Measurements from ENCODE around the gene ARHGEF28. TPM values are rescaled to one million over a fixed set of nuclear protein-coding genes. Genes with fewer than 3 reads are reported as not detected.

ARHGEF28 gene
- total RNA-seq, 1 donor from 2014 or later = 8.5 TPM

DNA sequence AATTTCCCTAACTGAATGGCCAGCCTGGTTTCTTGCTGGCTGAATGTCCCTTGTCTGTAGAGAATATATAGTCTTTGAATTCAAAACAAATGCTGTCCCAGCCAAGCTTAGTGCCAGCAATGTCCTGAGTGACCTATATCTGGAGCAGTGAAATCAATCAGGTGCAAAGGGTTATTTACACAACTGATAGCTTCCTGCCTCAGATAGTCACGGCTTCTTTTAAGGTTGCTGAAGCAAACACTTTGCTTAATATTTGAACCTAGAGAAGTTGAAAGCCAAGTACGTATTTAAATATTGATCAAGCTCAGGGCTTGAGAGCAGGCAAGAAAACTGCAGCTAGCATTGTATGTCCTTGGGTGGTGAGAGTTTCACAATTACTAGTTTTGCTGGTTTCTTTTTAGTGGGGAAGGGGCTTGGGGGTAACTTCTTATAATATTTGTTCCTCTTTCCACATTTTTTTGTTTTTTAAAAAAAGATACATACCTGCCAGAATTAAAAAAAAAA, 2.0 kb upstream of the ARHGEF28 start:
- Mint-ChIP-seq H3K4me1 (ENCODE audit: low read depth, unreplicated experiment) (no peaks in the 10 kb centered on the region), H3K27ac (ENCODE audit: unreplicated experiment) (no peak overlapping the region), H3K27me3 (ENCODE audit: low read depth, unreplicated experiment) (peaks cover 5% of the 10 kb centered on the region), H3K9me3 (ENCODE audit: unreplicated experiment) (no peaks in the 10 kb centered on the region), H3K4me3 (ENCODE audit: unreplicated experiment) (no peak overlapping the region), H3K36me3 (ENCODE audit: low read depth, unreplicated experiment) (no peaks in the 10 kb centered on the region)
- Histone ChIP-seq H3K9me3 (ENCODE audit: insufficient read depth, low read depth, low read length) (no peaks in the 10 kb centered on the region), H3K4me3 (ENCODE audit: insufficient read depth, low read depth, low read length) (no peak overlapping the region), H4K20me1 (ENCODE audit: insufficient read depth, low read length) (no peaks in the 10 kb centered on the region), H3K36me3 (ENCODE audit: insufficient read depth, low read length) (no peaks in the 10 kb centered on the region), H3K27me3 (ENCODE audit: insufficient read depth, low read length) (no peaks in the 10 kb centered on the region), H2AFZ (ENCODE audit: low read depth, low read length) (no peak overlapping the region), H3K9ac (ENCODE audit: low read length) (no peak overlapping the region), H3K27ac (ENCODE audit: low read depth, low read length) (no peak overlapping the region), H3K4me2 (ENCODE audit: low read length) (no peak overlapping the region), H3K79me2 (ENCODE audit: insufficient read depth, low read length) (peaks cover 25% of the 10 kb centered on the region), H3K4me1 (ENCODE audit: insufficient read depth, low read length) (peaks cover 17% of the 10 kb centered on the region)
- TF ChIP-seq, protein P1, sequence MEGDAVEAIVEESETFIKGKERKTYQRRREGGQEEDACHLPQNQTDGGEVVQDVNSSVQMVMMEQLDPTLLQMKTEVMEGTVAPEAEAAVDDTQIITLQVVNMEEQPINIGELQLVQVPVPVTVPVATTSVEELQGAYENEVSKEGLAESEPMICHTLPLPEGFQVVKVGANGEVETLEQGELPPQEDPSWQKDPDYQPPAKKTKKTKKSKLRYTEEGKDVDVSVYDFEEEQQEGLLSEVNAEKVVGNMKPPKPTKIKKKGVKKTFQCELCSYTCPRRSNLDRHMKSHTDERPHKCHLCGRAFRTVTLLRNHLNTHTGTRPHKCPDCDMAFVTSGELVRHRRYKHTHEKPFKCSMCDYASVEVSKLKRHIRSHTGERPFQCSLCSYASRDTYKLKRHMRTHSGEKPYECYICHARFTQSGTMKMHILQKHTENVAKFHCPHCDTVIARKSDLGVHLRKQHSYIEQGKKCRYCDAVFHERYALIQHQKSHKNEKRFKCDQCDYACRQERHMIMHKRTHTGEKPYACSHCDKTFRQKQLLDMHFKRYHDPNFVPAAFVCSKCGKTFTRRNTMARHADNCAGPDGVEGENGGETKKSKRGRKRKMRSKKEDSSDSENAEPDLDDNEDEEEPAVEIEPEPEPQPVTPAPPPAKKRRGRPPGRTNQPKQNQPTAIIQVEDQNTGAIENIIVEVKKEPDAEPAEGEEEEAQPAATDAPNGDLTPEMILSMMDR (IDR thresholded peaks at IDR 0.05; ENCODE audit: insufficient read depth, low read depth, low read length) = no peak
- TF ChIP-seq EZH2 (IDR thresholded peaks at IDR 0.05; ENCODE audit: insufficient read depth, low read length) = no peak
- FAIRE-seq = no peak
- DNase-seq (ENCODE audit: low read depth) = no peak

DNA sequence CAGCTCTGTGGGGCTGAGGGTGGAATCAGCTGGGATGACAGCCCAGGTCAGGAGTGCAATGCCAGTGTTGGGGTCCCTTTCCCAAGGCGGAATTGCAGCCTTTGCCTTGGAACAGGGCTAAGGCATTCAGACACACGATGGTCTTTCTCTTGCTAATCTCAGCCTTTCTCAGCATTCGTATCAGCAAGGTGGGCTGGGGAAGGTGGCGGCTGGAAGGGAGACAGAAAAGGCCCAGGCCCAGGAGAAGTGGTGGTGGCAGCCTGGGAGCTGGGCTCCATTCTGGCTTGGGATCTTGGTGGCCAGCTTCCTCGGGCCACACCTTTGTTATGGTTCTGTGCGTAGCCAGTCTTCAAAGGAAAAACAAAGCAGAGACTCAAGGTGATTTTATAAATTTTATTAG, 1.1 kb upstream of the ARHGEF28 start:
- H3K4me1 ChIP-seq (ENCODE audit: insufficient read depth, low read length) = peaks cover 17% of the 10 kb centered on the region
- DNase-seq (ENCODE audit: low read depth) (no peak), FAIRE-seq (no peak)
- Mint-ChIP-seq H3K36me3 (ENCODE audit: low read depth, unreplicated experiment) (no peaks in the 10 kb centered on the region), H3K27ac (ENCODE audit: unreplicated experiment) (no peak overlapping the region), H3K27me3 (ENCODE audit: low read depth, unreplicated experiment) (peaks cover 8% of the 10 kb centered on the region), H3K4me1 (ENCODE audit: low read depth, unreplicated experiment) (no peaks in the 10 kb centered on the region), H3K9me3 (ENCODE audit: unreplicated experiment) (no peaks in the 10 kb centered on the region), H3K4me3 (ENCODE audit: unreplicated experiment) (peak overlapping the region; percentile 60)
- H3K4me2 ChIP-seq (ENCODE audit: low read length) = no peak overlapping the region
- H3K27me3 ChIP-seq (ENCODE audit: insufficient read depth, low read length) = no peaks in the 10 kb centered on the region
- no peaks in the 10 kb centered on the region for H3K9me3 ChIP-seq (ENCODE audit: insufficient read depth, low read depth, low read length)
- H3K79me2 ChIP-seq (ENCODE audit: insufficient read depth, low read length) = peaks cover 31% of the 10 kb centered on the region
- H3K9ac ChIP-seq (ENCODE audit: low read length) = no peak overlapping the region
- TF ChIP-seq, protein P1 (IDR thresholded peaks at IDR 0.05; ENCODE audit: insufficient read depth, low read depth, low read length) = no peak
- no peak for TF ChIP-seq EZH2 (IDR thresholded peaks at IDR 0.05; ENCODE audit: insufficient read depth, low read length)
- no peak overlapping the region for H3K4me3 ChIP-seq (ENCODE audit: insufficient read depth, low read depth, low read length)
- H3K27ac ChIP-seq (ENCODE audit: low read depth, low read length) = no peak overlapping the region
- H3K36me3 ChIP-seq (ENCODE audit: insufficient read depth, low read length) = no peaks in the 10 kb centered on the region
- H4K20me1 ChIP-seq (ENCODE audit: insufficient read depth, low read length) = no peaks in the 10 kb centered on the region
- H2AFZ ChIP-seq (ENCODE audit: low read depth, low read length) = no peak overlapping the region

DNA sequence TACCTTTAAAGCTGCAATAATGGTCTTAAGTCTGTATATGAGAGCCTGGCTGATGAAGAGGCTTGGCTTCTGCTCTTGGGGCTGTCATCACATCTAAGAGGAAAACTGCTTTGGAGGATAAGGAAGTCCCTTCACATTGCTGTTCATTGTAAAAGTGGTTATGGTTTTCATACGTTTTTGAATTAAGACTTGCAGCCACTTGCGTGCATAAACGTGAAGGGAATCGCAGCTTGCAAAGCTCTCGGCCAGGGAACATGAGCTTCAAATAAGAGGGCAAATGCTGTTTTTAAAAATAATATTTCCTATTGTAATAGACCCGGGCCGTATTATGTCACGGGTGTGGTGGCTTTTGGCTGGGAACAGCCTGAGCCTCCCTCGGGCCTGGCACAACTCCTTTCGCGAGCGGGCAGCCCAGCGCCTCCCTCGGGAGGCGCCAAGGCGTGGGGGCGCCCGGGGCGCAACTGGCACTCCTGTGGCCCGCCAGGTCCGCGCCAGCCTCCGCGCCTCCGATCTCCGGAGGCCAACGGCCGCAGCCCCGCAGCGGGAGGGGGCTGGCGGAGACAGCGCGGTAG, 538 bp upstream of the ARHGEF28 start:
- no peaks in the 10 kb centered on the region for H3K36me3 Mint-ChIP-seq (ENCODE audit: low read depth, unreplicated experiment)
- no peak overlapping the region for H3K27ac Mint-ChIP-seq (ENCODE audit: unreplicated experiment)
- H3K9me3 Mint-ChIP-seq (ENCODE audit: unreplicated experiment) = no peaks in the 10 kb centered on the region
- H3K27me3 Mint-ChIP-seq (ENCODE audit: low read depth, unreplicated experiment) = peaks cover 8% of the 10 kb centered on the region
- Histone ChIP-seq H3K4me1 (ENCODE audit: insufficient read depth, low read length) (peaks cover 17% of the 10 kb centered on the region), H3K36me3 (ENCODE audit: insufficient read depth, low read length) (no peaks in the 10 kb centered on the region), H3K9me3 (ENCODE audit: insufficient read depth, low read depth, low read length) (no peaks in the 10 kb centered on the region), H3K4me2 (ENCODE audit: low read length) (peak overlapping the region; percentile 98), H3K4me3 (ENCODE audit: insufficient read depth, low read depth, low read length) (peak overlapping the region; percentile 79), H3K27ac (ENCODE audit: low read depth, low read length) (peak overlapping the region; percentile 47), H3K79me2 (ENCODE audit: insufficient read depth, low read length) (peaks cover 31% of the 10 kb centered on the region), H2AFZ (ENCODE audit: low read depth, low read length) (peak overlapping the region; percentile 83), H3K27me3 (ENCODE audit: insufficient read depth, low read length) (no peaks in the 10 kb centered on the region), H4K20me1 (ENCODE audit: insufficient read depth, low read length) (no peaks in the 10 kb centered on the region), H3K9ac (ENCODE audit: low read length) (peak overlapping the region; percentile 76)
- TF ChIP-seq, protein P1 (IDR thresholded peaks at IDR 0.05; ENCODE audit: insufficient read depth, low read depth, low read length) = no peak
- no peak for TF ChIP-seq EZH2 (IDR thresholded peaks at IDR 0.05; ENCODE audit: insufficient read depth, low read length)
- no peak for FAIRE-seq
- H3K4me3 Mint-ChIP-seq (ENCODE audit: unreplicated experiment) = peak overlapping the region; percentile 77
- H3K4me1 Mint-ChIP-seq (ENCODE audit: low read depth, unreplicated experiment) = no peaks in the 10 kb centered on the region
- no peak for DNase-seq (ENCODE audit: low read depth)
